CD14-positive monocyte (primary cell): ENCODE results near the gene TUBAL3. TPM values are rescaled to one million over a fixed set of nuclear protein-coding genes. Genes with fewer than 3 reads are reported as not detected.
A peak's percentile ranks its signal among the peaks of the same experiment; 100 is the strongest.

ENCODE experiments used
- DNase-seq, 3 donors: peaks; one replicate each; pipeline ENCODE4 v3.0.0-alpha.2; 2011 to 2022
- H2AFZ ChIP-seq: 2 replicates; pipeline ENCODE4 v1.6.0; 2012; ENCODE audit warnings: mild to moderate bottlenecking, low read depth, low read length, inconsistent platforms; ENCODE audit not compliant: insufficient read depth, poor library complexity, severe bottlenecking
- H3K27ac ChIP-seq, 2 donors: 1 replicate in 1 of 2; 2 replicates in 1 of 2; pipeline ENCODE4 v1.5.1; 2012 to 2013; ENCODE audit warnings: low read length in 2 of 2, control low read depth in 1 of 2, inconsistent platforms in 1 of 2, low read depth in 1 of 2, mild to moderate bottlenecking in 1 of 2
- H3K27me3 ChIP-seq, 2 donors: one replicate each; pipeline versions ENCODE4 v1.6.0 to v1.6.1; 2011 to 2013; ENCODE audit warnings: low read length in 2 of 2; ENCODE audit not compliant: control insufficient read depth in 2 of 2, insufficient read depth in 2 of 2
- H3K36me3 ChIP-seq, 2 donors: replicated peaks in 1 of 2; 1 replicate in 1 of 2; 2 replicates in 1 of 2; pipeline versions ENCODE4 v1.5.1 to v1.6.1; 2012 to 2013; ENCODE audit warnings: low read length in 2 of 2, control low read depth in 1 of 2, inconsistent platforms in 1 of 2, mild to moderate bottlenecking in 1 of 2; ENCODE audit not compliant: insufficient read depth in 2 of 2, control insufficient read depth in 1 of 2
- H3K4me1 ChIP-seq, 2 donors: 1 replicate in 1 of 2; 2 replicates in 1 of 2; pipeline versions ENCODE4 v1.5.1 to v1.6.1; 2012 to 2013; ENCODE audit warnings: low read length in 2 of 2, control low read depth in 1 of 2, inconsistent platforms in 1 of 2, mild to moderate bottlenecking in 1 of 2, moderate library complexity in 1 of 2; ENCODE audit not compliant: insufficient read depth in 2 of 2, control insufficient read depth in 1 of 2
- H3K4me2 ChIP-seq: replicated peaks from 2 replicates; pipeline ENCODE3; 2012; ENCODE audit warnings: low read length, moderate library complexity, mild to moderate bottlenecking; ENCODE audit not compliant: poor library complexity, severe bottlenecking; ENCODE audit errors: extremely low read depth
- H3K4me3 ChIP-seq, 3 experiments: fragments of 200-600 bp in 1 of 3; sonication (generic) in 1 of 3; replicated peaks in 1 of 3; 1 replicate in 2 of 3; 2 replicates in 1 of 3; pipeline ENCODE4 v1.5.1; 2011 to 2013; ENCODE audit warnings: low read length in 3 of 3, mild to moderate bottlenecking in 3 of 3, control low read depth in 2 of 3, low read depth in 2 of 3, inconsistent platforms in 1 of 3, moderate library complexity in 1 of 3
- H3K79me2 ChIP-seq: 2 replicates; pipeline ENCODE4 v1.6.0; 2012; ENCODE audit warnings: mild to moderate bottlenecking, control low read depth, inconsistent platforms, low read length, moderate library complexity; ENCODE audit not compliant: insufficient read depth
- H3K9ac ChIP-seq: 2 replicates; pipeline ENCODE4 v1.6.0; 2017; ENCODE audit warnings: low read length, mild to moderate bottlenecking; ENCODE audit not compliant: insufficient read depth, poor library complexity, severe bottlenecking
- H3K9me3 ChIP-seq, 2 donors: replicated peaks in 1 of 2; 1 replicate in 1 of 2; 2 replicates in 1 of 2; pipeline versions ENCODE4 v1.5.1 to v1.6.1; 2012 to 2013; ENCODE audit warnings: low read length in 2 of 2, control low read depth in 1 of 2; ENCODE audit not compliant: control insufficient read depth in 1 of 2, insufficient read depth in 1 of 2
- H4K20me1 ChIP-seq: 2 replicates; pipeline ENCODE4 v1.6.0; 2012; ENCODE audit warnings: mild to moderate bottlenecking, low read length, control low read depth, moderate library complexity; ENCODE audit not compliant: insufficient read depth
- H3K27ac Mint-ChIP-seq, 7 donors: one replicate each; pipeline ENCODE4 v1.8.0; 2020; ENCODE audit warnings: mild to moderate bottlenecking in 7 of 7, mixed read lengths in 7 of 7, moderate library complexity in 6 of 7, inconsistent platforms in 2 of 7
- H3K27me3 Mint-ChIP-seq, 3 donors: one replicate each; pipeline ENCODE4 v1.8.0; 2021 to 2022; ENCODE audit warnings: low read depth in 3 of 3, mild to moderate bottlenecking in 3 of 3, mixed read lengths in 3 of 3, moderate library complexity in 3 of 3, inconsistent platforms in 1 of 3
- H3K36me3 Mint-ChIP-seq, 2 donors: one replicate each; pipeline ENCODE4 v1.8.0; 2020; ENCODE audit warnings: mixed read lengths in 2 of 2, inconsistent platforms in 1 of 2, mild to moderate bottlenecking in 1 of 2
- H3K4me1 Mint-ChIP-seq: one replicate; pipeline ENCODE4 v1.8.0; 2020; ENCODE audit warnings: mild to moderate bottlenecking, mixed read lengths
- H3K4me3 Mint-ChIP-seq, 2 donors: one replicate each; pipeline ENCODE4 v1.8.0; 2020; ENCODE audit warnings: mild to moderate bottlenecking in 2 of 2, mixed read lengths in 2 of 2, moderate library complexity in 1 of 2
- H3K9me3 Mint-ChIP-seq, 7 donors: one replicate each; pipeline ENCODE4 v1.8.0; 2020 to 2022; ENCODE audit warnings: mixed read lengths in 7 of 7, mild to moderate bottlenecking in 6 of 7, moderate library complexity in 6 of 7, inconsistent platforms in 2 of 7
- whole genome bisulfite sequencing: methylation state at CpG from one replicate; pipeline ENCODE4 v1.1.5; 2013; ENCODE audit warnings: missing lambda C conversion rate; ENCODE audit not compliant: insufficient coverage; 5-methylcytosine and 5-hydroxymethylcytosine counted together
- intact Hi-C, 2 donors: fragments of 100-400 bp; cut with micrococcal nuclease; formaldehyde crosslinking; loops; one replicate each; pipeline versions ENCODE4 v1.15.0 to v1.15.1; 2023
- polyA plus RNA-seq, 3 donors: library from polyadenylated mRNA; depleted of rRNA in 1 of 3; unstranded in 2 of 3; stranded (reverse) in 1 of 3; fragments of 300-500 nt in 2 of 3; fragments of >200 nt in 1 of 3; fragmentation: Illumina TruSeq in 2 of 3; gene quantifications; 1 replicate in 2 of 3; 2 replicates in 1 of 3; pipeline ENCODE4 v1.2.3, GENCODE V29; 2012 to 2021
- TF ChIP-seq, protein P1 (sequence below): fragments of 200-600 bp; IDR thresholded peaks from one replicate; pipeline ENCODE4 v1.8.0; 2022; ENCODE audit warnings: antibody characterized with exemption, mild to moderate bottlenecking

The TUBAL3 gene
- polyA plus RNA-seq, 3 donors: not detected

- Histone ChIP-seq H3K9ac (no peak overlapping the region), H3K36me3 (peaks cover 0 to 6% of the 10 kb centered on the region in 2 donors), H2AFZ (no peak overlapping the region), H3K27me3 (no peaks in the 10 kb centered on the region), H3K79me2 (no peaks in the 10 kb centered on the region), H3K27ac (no peak overlapping the region), H3K4me3 (no peak overlapping the region), H4K20me1 (no peaks in the 10 kb centered on the region), H3K9me3 (no peaks in the 10 kb centered on the region), H3K4me1 (no peaks in the 10 kb centered on the region), H3K4me2 (no peak overlapping the region)
- Mint-ChIP-seq H3K4me3 (no peak overlapping the region), H3K27ac (peak overlapping the region in 1 of 7 donors; percentile 37), H3K27me3 (no peaks in the 10 kb centered on the region), H3K36me3 (peaks cover 12 to 19% of the 10 kb centered on the region in 2 donors), H3K9me3 (peaks cover 0 to 5% (median 3%) of the 10 kb centered on the region in 7 donors), H3K4me1 (peaks cover 3% of the 10 kb centered on the region)
- WGBS: no CpG with 5 or more reads among the region's 3 CpGs
- TF ChIP-seq, protein P1, sequence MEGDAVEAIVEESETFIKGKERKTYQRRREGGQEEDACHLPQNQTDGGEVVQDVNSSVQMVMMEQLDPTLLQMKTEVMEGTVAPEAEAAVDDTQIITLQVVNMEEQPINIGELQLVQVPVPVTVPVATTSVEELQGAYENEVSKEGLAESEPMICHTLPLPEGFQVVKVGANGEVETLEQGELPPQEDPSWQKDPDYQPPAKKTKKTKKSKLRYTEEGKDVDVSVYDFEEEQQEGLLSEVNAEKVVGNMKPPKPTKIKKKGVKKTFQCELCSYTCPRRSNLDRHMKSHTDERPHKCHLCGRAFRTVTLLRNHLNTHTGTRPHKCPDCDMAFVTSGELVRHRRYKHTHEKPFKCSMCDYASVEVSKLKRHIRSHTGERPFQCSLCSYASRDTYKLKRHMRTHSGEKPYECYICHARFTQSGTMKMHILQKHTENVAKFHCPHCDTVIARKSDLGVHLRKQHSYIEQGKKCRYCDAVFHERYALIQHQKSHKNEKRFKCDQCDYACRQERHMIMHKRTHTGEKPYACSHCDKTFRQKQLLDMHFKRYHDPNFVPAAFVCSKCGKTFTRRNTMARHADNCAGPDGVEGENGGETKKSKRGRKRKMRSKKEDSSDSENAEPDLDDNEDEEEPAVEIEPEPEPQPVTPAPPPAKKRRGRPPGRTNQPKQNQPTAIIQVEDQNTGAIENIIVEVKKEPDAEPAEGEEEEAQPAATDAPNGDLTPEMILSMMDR: peak; percentile 76
- intact Hi-C loops: loop anchor here (5.0 to 10.0 kb wide), 3 partner anchors 582 to 619 kb away; no protein-coding TSS in a partner anchor
- peak in 2 of 3 donors; percentile 33 to 48 for DNase-seq
Observed at GRCh38 chr10:5434017-5434753, 29.6 kb upstream of the TUBAL3 start.

DNA sequence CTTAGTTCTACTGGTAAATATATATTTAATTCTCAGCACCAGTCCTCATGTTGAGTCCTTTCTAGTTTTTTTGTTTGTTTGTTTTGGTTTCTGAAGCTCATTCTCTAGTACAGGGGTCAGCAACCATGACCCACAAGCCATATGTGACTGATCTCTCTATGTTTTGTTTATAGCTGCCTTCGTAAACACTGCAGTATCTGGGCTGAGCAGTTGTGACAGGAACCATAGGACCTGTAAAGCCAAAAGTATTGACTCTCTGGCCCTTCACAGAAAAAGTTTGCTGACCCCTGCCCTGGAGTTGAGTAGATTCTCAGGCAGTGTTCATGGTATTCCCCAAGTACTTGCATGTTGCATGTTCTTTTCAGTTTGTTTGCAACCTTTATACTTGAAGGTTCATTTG is 28.6 kb upstream of the TUBAL3 start:
- Histone ChIP-seq H2AFZ (no peak overlapping the region), H3K79me2 (no peaks in the 10 kb centered on the region), H3K27me3 (no peaks in the 10 kb centered on the region), H3K9me3 (no peaks in the 10 kb centered on the region), H3K4me3 (no peak overlapping the region), H3K4me1 (no peaks in the 10 kb centered on the region), H3K36me3 (peaks cover 0 to 6% of the 10 kb centered on the region in 2 donors), H4K20me1 (no peaks in the 10 kb centered on the region), H3K4me2 (no peak overlapping the region), H3K27ac (no peak overlapping the region), H3K9ac (no peak overlapping the region)
- Mint-ChIP-seq H3K36me3 (peaks cover 12 to 24% of the 10 kb centered on the region in 2 donors), H3K9me3 (peaks cover 0 to 5% (median 3%) of the 10 kb centered on the region in 7 donors), H3K27ac (no peak overlapping the region), H3K27me3 (no peaks in the 10 kb centered on the region), H3K4me3 (no peak overlapping the region), H3K4me1 (peaks cover 3% of the 10 kb centered on the region)
- 100% methylated on average over 1 of the region's 1 CpG for WGBS
- intact Hi-C loops: loop anchor here (5.0 to 10.0 kb wide), 3 partner anchors 581 to 618 kb away; no protein-coding TSS in a partner anchor
- no peak for DNase-seq
- TF ChIP-seq, protein P1: no peak
